Neuronal stem cell (in vitro differentiated cells): Measurements from ENCODE around the gene THOC5.

Experiments used
- DNase-seq: peaks from one replicate; pipeline ENCODE4 v3.0.0-alpha.2; 2013; ENCODE audit warnings: low spot score
- H2AFZ ChIP-seq: one replicate; pipeline ENCODE4 v1.6.1; 2013; ENCODE audit warnings: mild to moderate bottlenecking, low read length, inconsistent platforms
- H2AK5ac ChIP-seq: 2 replicates; pipeline ENCODE4 v1.6.1; 2013; ENCODE audit warnings: low read depth, mild to moderate bottlenecking, inconsistent platforms, low read length, moderate library complexity, mixed read lengths
- H2BK120ac ChIP-seq: 2 replicates; pipeline ENCODE4 v1.6.1; 2013; ENCODE audit warnings: low read depth, mild to moderate bottlenecking, inconsistent platforms, low read length, moderate library complexity, mixed read lengths
- H2BK12ac ChIP-seq: one replicate; pipeline ENCODE4 v1.6.1; 2013; ENCODE audit warnings: low read length, inconsistent platforms
- H2BK15ac ChIP-seq: 2 replicates; pipeline ENCODE4 v1.6.1; 2013; ENCODE audit warnings: mild to moderate bottlenecking, low read length, inconsistent platforms, mixed read lengths
- H2BK5ac ChIP-seq: one replicate; pipeline ENCODE4 v1.6.1; 2013; ENCODE audit warnings: inconsistent platforms, mild to moderate bottlenecking, low read length, moderate library complexity
- H3K14ac ChIP-seq: one replicate; pipeline ENCODE4 v1.6.1; 2013; ENCODE audit warnings: low read length, inconsistent platforms
- H3K18ac ChIP-seq: 2 replicates; pipeline ENCODE4 v1.6.1; 2013; ENCODE audit warnings: low read length, inconsistent platforms
- H3K23ac ChIP-seq: 2 replicates; pipeline ENCODE4 v1.6.1; 2013; ENCODE audit warnings: low read depth, mild to moderate bottlenecking, mixed read lengths, low read length, inconsistent platforms; ENCODE audit not compliant: poor library complexity
- H3K27ac ChIP-seq: replicated peaks from 3 replicates; pipeline ENCODE4 v1.5.1; 2013; ENCODE audit warnings: low read length, inconsistent platforms
- H3K27me3 ChIP-seq, 3 experiments: 2 replicates each; pipeline ENCODE4 v1.6.1; 2013; ENCODE audit warnings: low read length in 3 of 3, mild to moderate bottlenecking in 2 of 3, inconsistent platforms in 1 of 3, low read depth in 1 of 3, mixed read lengths in 1 of 3, moderate library complexity in 1 of 3; ENCODE audit not compliant: control insufficient read depth in 3 of 3, insufficient read depth in 3 of 3
- H3K36me3 ChIP-seq, 2 donors: replicated peaks in 1 of 2; 2 replicates each; pipeline ENCODE4 v1.6.1; 2013; ENCODE audit warnings: low read length in 2 of 2; ENCODE audit not compliant: control insufficient read depth in 2 of 2, insufficient read depth in 2 of 2
- H3K4ac ChIP-seq: 2 replicates; pipeline ENCODE4 v1.6.1; 2013; ENCODE audit warnings: inconsistent platforms, mild to moderate bottlenecking, low read length, moderate library complexity
- H3K4me1 ChIP-seq, 2 donors: 1 replicate in 1 of 2; 2 replicates in 1 of 2; pipeline ENCODE4 v1.6.1; 2013; ENCODE audit warnings: low read length in 2 of 2, low read depth in 1 of 2; ENCODE audit not compliant: control insufficient read depth in 2 of 2, insufficient read depth in 1 of 2
- H3K4me2 ChIP-seq: one replicate; pipeline ENCODE4 v1.6.1; 2013; ENCODE audit warnings: mild to moderate bottlenecking, low read length, inconsistent platforms; ENCODE audit not compliant: insufficient read depth, poor library complexity, severe bottlenecking
- H3K4me3 ChIP-seq, 2 donors: 2 replicates each; pipeline ENCODE4 v1.5.1; 2013; ENCODE audit warnings: low read length in 2 of 2, mild to moderate bottlenecking in 2 of 2, inconsistent platforms in 1 of 2, moderate library complexity in 1 of 2
- H3K79me1 ChIP-seq: one replicate; pipeline ENCODE4 v1.6.1; 2013; ENCODE audit warnings: low read depth, mild to moderate bottlenecking, inconsistent platforms, low read length, moderate library complexity
- H3K9ac ChIP-seq: one replicate; pipeline ENCODE4 v1.6.1; 2013; ENCODE audit warnings: mild to moderate bottlenecking, low read depth, low read length, inconsistent platforms; ENCODE audit not compliant: poor library complexity
- H3K9me3 ChIP-seq, 2 donors: replicated peaks in 1 of 2; 2 replicates each; pipeline versions ENCODE3 to v1.6.1; 2013; ENCODE audit warnings: low read length in 2 of 2, mild to moderate bottlenecking in 2 of 2, inconsistent platforms in 1 of 2, low read depth in 1 of 2, mixed read lengths in 1 of 2, moderate library complexity in 1 of 2; ENCODE audit not compliant: control insufficient read depth in 2 of 2, insufficient read depth in 1 of 2
- H4K8ac ChIP-seq: one replicate; pipeline ENCODE4 v1.6.1; 2013; ENCODE audit warnings: low read depth, mild to moderate bottlenecking, inconsistent platforms, low read length, moderate library complexity
- H4K91ac ChIP-seq: one replicate; pipeline ENCODE4 v1.6.1; 2013; ENCODE audit warnings: low read length, low read depth, mild to moderate bottlenecking, inconsistent platforms; ENCODE audit not compliant: poor library complexity
- WGBS, 2 donors: extraction: QIAGEN DNeasy Blood & Tissue Kit; methylation state at CpG; one replicate each; pipeline ENCODE4 v1.1.7; 2013; ENCODE audit warnings: missing lambda C conversion rate in 2 of 2, mixed read lengths in 1 of 2; ENCODE audit not compliant: insufficient read length in 2 of 2, insufficient replicate concordance in 1 of 2; ENCODE audit errors: extremely low coverage in 2 of 2; 5-methylcytosine and 5-hydroxymethylcytosine counted together

Gene THOC5

GRCh38 chr22:29487426-29487986, 66.1 kb downstream of the THOC5 start:
- H2AFZ ChIP-seq, result no peak overlapping the region
- H3K9ac ChIP-seq, result no peak overlapping the region
- H2BK5ac ChIP-seq, result no peak overlapping the region
- H3K4me2 ChIP-seq, result no peak overlapping the region
- H3K4me3 ChIP-seq, result no peak overlapping the region
- H3K23ac ChIP-seq, result no peak overlapping the region
- H3K4ac ChIP-seq, result no peak overlapping the region
- no peaks in the 10 kb centered on the region for H3K79me1 ChIP-seq
- H3K18ac ChIP-seq, result no peak overlapping the region
- H4K91ac ChIP-seq, result no peak overlapping the region
- H3K27me3 ChIP-seq, result peaks cover 0 to 3% (median 0%) of the 10 kb centered on the region in 3 experiments
- H2BK12ac ChIP-seq, result no peak overlapping the region
- H2BK120ac ChIP-seq, result no peak overlapping the region
- H3K4me1 ChIP-seq, result no peaks in the 10 kb centered on the region
- H3K14ac ChIP-seq, result no peak overlapping the region
- H3K36me3 ChIP-seq, result peaks cover 0 to 13% of the 10 kb centered on the region in 2 donors
- no peak overlapping the region for H3K27ac ChIP-seq
- no peak overlapping the region for H2AK5ac ChIP-seq
- H2BK15ac ChIP-seq, result no peak overlapping the region
- no peak overlapping the region for H4K8ac ChIP-seq
- no CpG with 5 or more reads among the region's 6 CpGs for WGBS, 2 donors
- H3K9me3 ChIP-seq, result no peaks in the 10 kb centered on the region
- DNase-seq, result no peak

DNA sequence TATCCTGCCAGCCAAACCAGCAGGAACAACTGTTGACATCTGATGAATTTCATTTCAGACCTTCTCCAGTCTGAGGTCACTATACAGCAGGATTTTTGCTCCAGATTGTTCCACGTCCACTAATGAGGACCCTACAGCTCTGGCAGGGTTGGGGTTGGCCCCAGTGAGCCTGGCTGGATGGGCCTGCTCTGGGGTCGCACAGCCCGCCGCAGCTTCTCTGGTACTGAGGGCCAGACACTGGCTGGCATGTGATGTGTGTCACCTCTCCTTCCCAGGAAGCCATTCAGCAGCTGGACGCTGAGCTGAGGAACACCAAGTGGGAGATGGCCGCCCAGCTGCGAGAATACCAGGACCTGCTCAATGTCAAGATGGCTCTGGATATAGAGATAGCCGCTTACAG, 68.1 kb downstream of the THOC5 start:
- H2BK12ac ChIP-seq, result no peak overlapping the region
- H3K23ac ChIP-seq, result no peak overlapping the region
- no peak overlapping the region for H3K4ac ChIP-seq
- no peak overlapping the region for H2BK120ac ChIP-seq
- peaks cover 0 to 6% of the 10 kb centered on the region in 2 donors for H3K9me3 ChIP-seq
- H3K18ac ChIP-seq, result no peak overlapping the region
- H3K4me2 ChIP-seq, result no peak overlapping the region
- H2BK15ac ChIP-seq, result no peak overlapping the region
- no peak overlapping the region for H4K91ac ChIP-seq
- no peak overlapping the region for H4K8ac ChIP-seq
- WGBS, 2 donors, result no CpG with 5 or more reads among the region's 8 CpGs
- H3K79me1 ChIP-seq, result no peaks in the 10 kb centered on the region
- peaks cover 6 to 24% (median 19%) of the 10 kb centered on the region in 3 experiments for H3K27me3 ChIP-seq
- H3K36me3 ChIP-seq, result peaks cover 0 to 13% of the 10 kb centered on the region in 2 donors
- DNase-seq, result no peak
- H3K14ac ChIP-seq, result no peak overlapping the region
- no peak overlapping the region for H2AK5ac ChIP-seq
- no peak overlapping the region for H2AFZ ChIP-seq
- peak overlapping the region; percentile 45 for H3K9ac ChIP-seq
- no peak overlapping the region for H3K27ac ChIP-seq
- no peak overlapping the region for H2BK5ac ChIP-seq
- H3K4me3 ChIP-seq, result no peak overlapping the region
- peaks cover 2 to 9% of the 10 kb centered on the region in 2 donors for H3K4me1 ChIP-seq

DNA sequence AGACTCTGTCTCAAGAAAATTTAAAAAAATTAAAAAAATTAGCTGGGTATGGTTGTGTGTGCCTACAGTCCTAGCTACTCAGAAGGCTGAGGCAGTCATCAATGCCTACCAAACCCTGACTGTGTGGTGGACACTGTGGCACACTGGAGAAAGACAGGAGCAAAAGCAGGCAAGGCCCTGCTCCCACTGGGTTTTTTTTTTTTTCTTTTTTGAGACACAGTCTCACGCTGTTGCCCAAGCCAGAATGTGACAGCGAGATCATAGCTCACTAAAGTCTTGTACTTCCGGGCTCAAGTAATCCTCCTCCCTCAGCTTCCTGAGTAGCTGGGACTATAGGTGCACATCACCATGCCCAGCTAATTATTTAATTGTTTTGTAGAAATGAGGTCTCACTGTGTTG, 68.9 kb downstream of the THOC5 start:
- Histone ChIP-seq H4K8ac (no peak overlapping the region), H3K27me3 (peaks cover 13 to 32% (median 27%) of the 10 kb centered on the region in 3 experiments), H3K18ac (no peak overlapping the region), H3K79me1 (no peaks in the 10 kb centered on the region), H2BK120ac (no peak overlapping the region), H2BK15ac (no peak overlapping the region), H3K23ac (no peak overlapping the region), H3K4me3 (no peak overlapping the region), H3K4me1 (peaks cover 6 to 9% of the 10 kb centered on the region in 2 donors), H2AFZ (no peak overlapping the region), H3K4me2 (no peak overlapping the region), H3K27ac (no peak overlapping the region), H3K4ac (no peak overlapping the region), H2BK12ac (no peak overlapping the region), H3K36me3 (peaks cover 0 to 13% of the 10 kb centered on the region in 2 donors), H3K9me3 (peaks cover 0 to 9% of the 10 kb centered on the region in 2 donors), H2BK5ac (no peak overlapping the region), H3K9ac (no peak overlapping the region), H4K91ac (no peak overlapping the region), H3K14ac (no peak overlapping the region), H2AK5ac (no peak overlapping the region)
- WGBS, 2 donors, result no CpG with 5 or more reads among the region's 3 CpGs
- no peak for DNase-seq

DNA sequence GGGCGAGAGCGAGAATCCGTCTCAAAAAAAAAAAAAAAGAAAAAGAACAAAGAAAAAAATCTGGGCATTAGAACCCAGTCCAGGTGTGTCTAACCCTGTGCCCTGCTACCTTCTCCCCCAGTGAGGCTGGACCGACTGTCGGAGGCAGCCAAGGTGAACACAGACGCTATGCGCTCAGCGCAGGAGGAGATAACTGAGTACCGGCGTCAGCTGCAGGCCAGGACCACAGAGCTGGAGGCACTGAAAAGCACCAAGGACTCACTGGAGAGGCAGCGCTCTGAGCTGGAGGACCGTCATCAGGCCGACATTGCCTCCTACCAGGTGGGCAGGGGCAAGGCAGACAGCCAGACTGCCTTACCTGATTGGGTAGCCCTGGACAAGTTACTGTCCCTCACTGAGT, 70.3 kb downstream of the THOC5 start:
- Histone ChIP-seq H2BK12ac (no peak overlapping the region), H2BK5ac (no peak overlapping the region), H2AK5ac (no peak overlapping the region), H3K9me3 (peaks cover 0 to 9% of the 10 kb centered on the region in 2 donors), H3K9ac (no peak overlapping the region), H3K23ac (no peak overlapping the region), H3K36me3 (peaks cover 0 to 13% of the 10 kb centered on the region in 2 donors), H2AFZ (no peak overlapping the region), H3K4me2 (no peak overlapping the region), H4K8ac (no peak overlapping the region), H3K4ac (no peak overlapping the region), H3K27ac (no peak overlapping the region), H3K27me3 (peaks cover 20 to 43% (median 41%) of the 10 kb centered on the region in 3 experiments), H3K79me1 (no peaks in the 10 kb centered on the region), H3K4me3 (no peak overlapping the region), H3K4me1 (peaks cover 10 to 12% of the 10 kb centered on the region in 2 donors), H3K14ac (peak overlapping the region; percentile 65), H4K91ac (no peak overlapping the region), H3K18ac (no peak overlapping the region), H2BK120ac (no peak overlapping the region), H2BK15ac (no peak overlapping the region)
- WGBS, 2 donors, result no CpG with 5 or more reads among the region's 13 CpGs
- DNase-seq, result no peak
